WI38 (cell line): ENCODE data around the gene SH3RF3.

ENCODE experiments used
- H3K4me3 ChIP-seq: 2 replicates; pipeline ENCODE4 v1.5.1; 2011; ENCODE audit warnings: low read depth, mild to moderate bottlenecking, control low read depth, low read length
- CTCF ChIP-seq: IDR thresholded peaks from 2 replicates; pipeline ENCODE4 v1.5.1; 2012; ENCODE audit warnings: low read depth, mild to moderate bottlenecking, control low read depth, low read length

Gene SH3RF3

GRCh38 chr2:109336296-109336695 is 207.3 kb downstream of the SH3RF3 start:
- no peak for TF ChIP-seq CTCF
- peak overlapping the region; percentile 46 for H3K4me3 ChIP-seq

- TF ChIP-seq CTCF, result no peak
- H3K4me3 ChIP-seq, result no peak overlapping the region
These were observed 208.2 kb downstream of the SH3RF3 start for GRCh38 chr2:109337221-109337620.

GRCh38 chr2:109339519-109339966 is 210.5 kb downstream of the SH3RF3 start:
- no peak for TF ChIP-seq CTCF
- H3K4me3 ChIP-seq, result no peak overlapping the region

DNA sequence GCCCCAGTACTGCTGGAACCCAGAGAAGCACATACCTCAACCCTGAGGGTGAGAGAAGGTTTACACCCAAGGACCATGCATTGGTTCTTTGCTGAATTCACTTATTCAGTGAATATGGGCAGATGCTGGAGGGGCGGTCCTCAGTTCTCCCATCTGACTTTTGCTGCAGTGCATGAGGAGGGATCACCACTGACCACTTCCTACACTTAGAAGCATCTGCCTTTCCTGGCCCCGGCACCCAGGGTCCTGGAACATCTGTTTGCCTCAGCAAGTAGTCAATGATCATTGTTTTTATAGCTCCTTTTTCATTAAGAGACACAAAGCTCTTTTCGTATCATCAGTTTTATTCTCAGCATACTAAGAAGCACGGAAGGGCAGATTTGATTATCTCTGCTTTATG is 211.4 kb downstream of the SH3RF3 start:
- no peak overlapping the region for H3K4me3 ChIP-seq
- no peak for TF ChIP-seq CTCF

DNA sequence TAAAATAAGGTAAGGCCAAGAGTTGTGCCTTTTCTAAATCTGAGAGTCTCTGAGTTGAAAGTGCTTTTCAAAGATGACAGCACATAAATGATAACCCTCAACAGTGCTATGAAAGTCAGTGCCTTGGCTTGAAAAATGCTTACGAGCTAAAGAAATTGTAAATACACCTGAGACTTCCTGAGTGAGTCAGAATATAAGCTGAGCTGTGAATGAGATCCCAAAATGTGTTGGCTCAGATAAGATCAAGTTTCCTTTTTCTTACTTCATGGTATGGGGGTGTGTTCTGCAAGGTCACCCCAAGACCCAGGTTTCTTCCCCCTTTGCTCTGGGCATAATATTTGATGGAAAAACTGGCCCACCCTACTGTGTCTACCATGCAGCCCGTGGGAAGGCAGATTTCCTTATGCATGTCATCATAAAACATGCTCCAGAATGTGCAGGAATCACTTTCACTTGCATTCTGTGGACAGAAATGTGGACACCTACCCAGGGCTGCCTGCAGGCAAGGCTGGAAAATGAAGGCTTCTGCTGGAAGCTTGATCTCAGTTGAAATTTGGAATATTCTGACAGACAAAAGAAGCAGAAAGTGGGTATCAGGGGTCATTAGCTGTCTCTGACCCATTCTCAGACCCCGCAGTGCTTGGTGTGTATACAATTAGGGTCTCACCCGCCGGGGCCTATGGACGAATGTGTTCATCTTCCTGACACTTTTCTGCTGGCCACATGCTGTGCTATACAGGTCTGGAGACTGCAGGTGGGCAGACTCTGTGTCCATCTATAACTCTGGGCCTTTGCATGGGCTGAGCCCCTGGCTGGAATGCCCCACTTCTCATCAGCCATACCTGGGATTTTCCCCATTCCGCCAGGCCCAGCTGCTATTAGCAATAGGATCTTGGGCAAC is 212.6 kb downstream of the SH3RF3 start:
- TF ChIP-seq CTCF, result no peak
- no peak overlapping the region for H3K4me3 ChIP-seq

DNA sequence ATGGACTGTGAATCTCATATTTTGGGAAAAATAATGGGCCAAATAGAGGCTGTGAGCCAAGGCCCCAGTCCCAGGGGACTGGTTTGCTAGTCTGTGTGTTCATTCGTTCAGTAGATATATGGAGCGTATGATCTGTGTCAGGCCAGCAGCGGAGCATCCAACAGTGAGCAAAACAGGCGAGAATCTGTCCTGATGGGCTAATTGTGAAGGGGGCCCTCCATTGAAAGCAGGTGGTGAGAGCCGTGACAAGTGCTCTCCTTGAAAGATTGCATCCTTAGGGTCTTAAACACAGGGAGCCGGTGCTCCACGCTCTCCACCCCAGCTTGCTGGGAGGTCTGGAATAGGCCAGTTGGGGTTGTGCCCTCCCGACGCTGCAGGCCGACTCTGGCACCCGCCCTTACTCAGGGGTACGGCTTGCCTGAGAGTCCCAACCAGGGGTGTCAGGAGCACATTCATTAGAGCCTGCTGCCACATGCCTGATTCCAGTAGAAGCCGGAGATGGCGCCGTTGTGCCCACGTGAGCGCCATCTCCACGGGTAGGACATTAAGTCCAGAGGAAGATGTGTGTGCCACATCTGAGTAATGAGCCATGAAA is 213.3 kb downstream of the SH3RF3 start:
- H3K4me3 ChIP-seq, result no peak overlapping the region
- TF ChIP-seq CTCF, result no peak

GRCh38 chr2:109342930-109343329 is 213.9 kb downstream of the SH3RF3 start:
- H3K4me3 ChIP-seq, result no peak overlapping the region
- TF ChIP-seq CTCF, result no peak
